HCT116 (cell line): ENCODE results near the gene MAP4K2. TPM values are rescaled to one million over a fixed set of nuclear protein-coding genes. Genes with fewer than 3 reads are reported as not detected.

ENCODE experiments used
- ATAC-seq: fragments of 200-7000 bp; cut with Tn5 transposase; 2 replicates; pipeline ENCODE4 v1.9.1; 2020; ENCODE audit warnings: mild to moderate bottlenecking, moderate library complexity
- BruUV-seq: library from RNA; stranded (reverse); fragments of 400-500 nt; replicated peaks from 2 replicates; lab custom pipeline; 2021; lab: Mats Ljungman, UMichigan
- CTCF ChIA-PET: fragments of 300-600 bp; sonication (Branson Sonifier 250); formaldehyde crosslinking; loops from one replicate; lab custom pipeline; 2021; ENCODE audit warnings: antibody characterized with exemption; lab: Charles Lee
- POLR2A ChIA-PET: fragments of 300-600, 350-600 bp; sonication (Branson Sonifier 250); formaldehyde crosslinking; loops from one replicate; lab custom pipeline; 2021; ENCODE audit warnings: antibody characterized with exemption; lab: Charles Lee
- RAD21 ChIA-PET, 2 experiments: fragments of 300-600 bp; sonication (Branson Sonifier 250); formaldehyde crosslinking; loops; one replicate each; lab custom pipeline; 2023; ENCODE audit warnings: low total read pairs in 2 of 2; ENCODE audit not compliant: uncharacterized antibody in 2 of 2, unreplicated experiment in 2 of 2, low non-redundant PET in 1 of 2; lab: Charles Lee
- DNase-seq: peaks from one replicate; pipeline ENCODE4 v3.0.0-alpha.2; 2010; ENCODE audit warnings: low read depth, low spot score
- H2AFZ ChIP-seq: fragments of 200-600 bp; shearing (Covaris generic), sonication (generic); 2 replicates; pipeline ENCODE4 v1.6.1; 2017; ENCODE audit warnings: low read depth, mixed run types, mixed read lengths, antibody characterized with exemption, low read length; ENCODE audit not compliant: poor library complexity, severe bottlenecking
- H3K27ac ChIP-seq: 2 replicates; pipeline ENCODE4 v1.5.1; 2012; ENCODE audit warnings: low read depth, low read length
- H3K27me3 ChIP-seq: fragments of 200-600 bp; sonication (generic); 2 replicates; pipeline ENCODE4 v1.6.1; 2016; ENCODE audit warnings: mixed run types, low read length, mixed read lengths; ENCODE audit not compliant: insufficient read depth
- H3K36me3 ChIP-seq, 2 experiments: fragments of 200-500 bp in 1 of 2; fragments of 200-600 bp in 1 of 2; sonication (Bioruptor generic) in 1 of 2; sonication (generic) in 1 of 2; 2 replicates each; pipeline versions ENCODE4 v1.5.1 to v1.6.1; 2014 to 2016; ENCODE audit warnings: low read length in 2 of 2, inconsistent platforms in 1 of 2, mixed read lengths in 1 of 2, mixed run types in 1 of 2; ENCODE audit not compliant: insufficient read depth in 2 of 2, control insufficient read depth in 1 of 2
- H3K4me1 ChIP-seq, 2 experiments: fragments of 200-600 bp in 1 of 2; sonication (generic) in 1 of 2; 2 replicates each; pipeline versions ENCODE4 v1.5.1 to v1.6.1; 2012 to 2017; ENCODE audit warnings: low read length in 2 of 2, inconsistent platforms in 1 of 2, mild to moderate bottlenecking in 1 of 2, mixed read lengths in 1 of 2, mixed run types in 1 of 2, moderate library complexity in 1 of 2; ENCODE audit not compliant: insufficient read depth in 2 of 2, control insufficient read depth in 1 of 2
- H3K4me2 ChIP-seq: fragments of 200-600 bp; sonication (generic); 2 replicates; pipeline ENCODE4 v1.6.1; 2017; ENCODE audit warnings: mixed run types, low read length, mixed read lengths
- H3K4me3 ChIP-seq, 2 experiments: fragments of 200-600 bp in 1 of 2; sonication (generic) in 1 of 2; replicated peaks in 1 of 2; 2 replicates each; pipeline ENCODE4 v1.5.1; 2011 to 2016; ENCODE audit warnings: low read length in 2 of 2, control low read depth in 1 of 2, low read depth in 1 of 2, mild to moderate bottlenecking in 1 of 2, mixed read lengths in 1 of 2, mixed run types in 1 of 2
- H3K79me2 ChIP-seq: fragments of 200-600 bp; sonication (generic); 2 replicates; pipeline ENCODE4 v1.6.1; 2017; ENCODE audit warnings: mild to moderate bottlenecking, mixed run types, low read length, moderate library complexity, mixed read lengths; ENCODE audit not compliant: insufficient read depth
- H3K9ac ChIP-seq: fragments of 200-600 bp; sonication (generic); 2 replicates; pipeline ENCODE4 v1.6.1; 2016; ENCODE audit warnings: low read length, mixed read lengths
- H3K9me2 ChIP-seq: fragments of 200-600 bp; sonication (generic), shearing (Covaris generic); 2 replicates; pipeline ENCODE4 v1.6.1; 2017; ENCODE audit warnings: mixed run types, mild to moderate bottlenecking, moderate library complexity; ENCODE audit not compliant: insufficient read depth
- H3K9me3 ChIP-seq, 2 experiments: fragments of 200-500 bp in 1 of 2; fragments of 200-600 bp in 1 of 2; sonication (Bioruptor generic) in 1 of 2; sonication (generic) in 1 of 2; 2 replicates each; pipeline ENCODE4 v1.6.1; 2014 to 2017; ENCODE audit warnings: low read length in 2 of 2, mixed read lengths in 2 of 2, inconsistent platforms in 1 of 2, low read depth in 1 of 2, mild to moderate bottlenecking in 1 of 2, mixed run types in 1 of 2, moderate library complexity in 1 of 2; ENCODE audit not compliant: control insufficient read depth in 1 of 2, insufficient read depth in 1 of 2
- H4K20me1 ChIP-seq: fragments of 200-600 bp; sonication (generic), shearing (Covaris generic); 2 replicates; pipeline ENCODE4 v1.6.1; 2017; ENCODE audit warnings: mixed run types, mild to moderate bottlenecking, moderate library complexity; ENCODE audit not compliant: insufficient read depth
- CBX3 ChIP-seq: IDR thresholded peaks from 2 replicates; pipeline ENCODE4 v1.6.1; 2012; ENCODE audit warnings: low read depth
- CEBPB ChIP-seq: IDR thresholded peaks from 2 replicates; pipeline ENCODE4 v1.6.1; 2012; ENCODE audit warnings: low read depth
- CTCF ChIP-seq, 3 experiments: fragments of 200-600 bp in 1 of 3; sonication (generic) in 1 of 3; IDR thresholded peaks in 2 of 3; conservative IDR thresholded peaks in 1 of 3; 2 replicates each; pipeline ENCODE4 v1.5.1; 2012 to 2017; ENCODE audit warnings: low read depth in 2 of 3, low read length in 2 of 3, antibody characterized with exemption in 1 of 3, borderline replicate concordance in 1 of 3, control low read depth in 1 of 3, mild to moderate bottlenecking in 1 of 3, mixed read lengths in 1 of 3, mixed run types in 1 of 3, moderate library complexity in 1 of 3; ENCODE audit not compliant: insufficient read depth in 1 of 3
- EGR1 ChIP-seq: IDR thresholded peaks from 2 replicates; pipeline ENCODE4 v1.6.1; 2012; ENCODE audit warnings: low read depth
- ELF1 ChIP-seq: IDR thresholded peaks from 2 replicates; pipeline ENCODE4 v1.6.1; 2012; ENCODE audit warnings: low read depth, borderline replicate concordance
- FOSL1 ChIP-seq: IDR thresholded peaks from 2 replicates; pipeline ENCODE4 v1.6.1; 2012; ENCODE audit warnings: low read depth
- JUND ChIP-seq: IDR thresholded peaks from 2 replicates; pipeline ENCODE4 v1.6.1; 2012
- POLR2A ChIP-seq: IDR thresholded peaks from 2 replicates; pipeline ENCODE4 v1.7.0; 2011; ENCODE audit warnings: borderline replicate concordance; ENCODE audit not compliant: insufficient read depth, insufficient read length; ENCODE audit errors: extremely low read depth
- POLR2AphosphoS5 ChIP-seq: IDR thresholded peaks from 2 replicates; pipeline ENCODE4 v1.6.1; 2011; ENCODE audit warnings: mild to moderate bottlenecking, low read depth, low read length, moderate library complexity
- RAD21 ChIP-seq: IDR thresholded peaks from 2 replicates; pipeline ENCODE4 v1.6.1; 2012; ENCODE audit warnings: low read depth, mild to moderate bottlenecking
- SRF ChIP-seq: IDR thresholded peaks from 2 replicates; pipeline ENCODE4 v1.6.1; 2012; ENCODE audit warnings: low read depth
- TCF7L2 ChIP-seq: IDR thresholded peaks from 2 replicates; pipeline ENCODE4 v1.7.0; 2011; ENCODE audit warnings: borderline replicate concordance, inconsistent platforms; ENCODE audit not compliant: insufficient read depth, insufficient read length; ENCODE audit errors: extremely low read depth
- YY1 ChIP-seq: IDR thresholded peaks from 2 replicates; pipeline ENCODE4 v1.6.1; 2011; ENCODE audit warnings: low read length, low read depth, moderate library complexity, mild to moderate bottlenecking; ENCODE audit not compliant: insufficient replicate concordance; ENCODE audit errors: extremely low read depth
- intact Hi-C: fragments of 100-400 bp; cut with micrococcal nuclease; formaldehyde crosslinking; loops from 2 replicates; pipeline ENCODE4 v1.10.0; 2022
- total RNA-seq: library from RNA; stranded (reverse); gene quantifications from one replicate; pipeline ENCODE4 v1.2.1, GENCODE V29; 2021; ENCODE audit not compliant: unreplicated experiment
- TF ChIP-seq, protein P1 (sequence below): IDR thresholded peaks from 2 replicates; pipeline ENCODE4 v1.6.1; 2012

Gene MAP4K2
- total RNA-seq, 1 experiment from 2014 or later: 44.2 TPM

DNA sequence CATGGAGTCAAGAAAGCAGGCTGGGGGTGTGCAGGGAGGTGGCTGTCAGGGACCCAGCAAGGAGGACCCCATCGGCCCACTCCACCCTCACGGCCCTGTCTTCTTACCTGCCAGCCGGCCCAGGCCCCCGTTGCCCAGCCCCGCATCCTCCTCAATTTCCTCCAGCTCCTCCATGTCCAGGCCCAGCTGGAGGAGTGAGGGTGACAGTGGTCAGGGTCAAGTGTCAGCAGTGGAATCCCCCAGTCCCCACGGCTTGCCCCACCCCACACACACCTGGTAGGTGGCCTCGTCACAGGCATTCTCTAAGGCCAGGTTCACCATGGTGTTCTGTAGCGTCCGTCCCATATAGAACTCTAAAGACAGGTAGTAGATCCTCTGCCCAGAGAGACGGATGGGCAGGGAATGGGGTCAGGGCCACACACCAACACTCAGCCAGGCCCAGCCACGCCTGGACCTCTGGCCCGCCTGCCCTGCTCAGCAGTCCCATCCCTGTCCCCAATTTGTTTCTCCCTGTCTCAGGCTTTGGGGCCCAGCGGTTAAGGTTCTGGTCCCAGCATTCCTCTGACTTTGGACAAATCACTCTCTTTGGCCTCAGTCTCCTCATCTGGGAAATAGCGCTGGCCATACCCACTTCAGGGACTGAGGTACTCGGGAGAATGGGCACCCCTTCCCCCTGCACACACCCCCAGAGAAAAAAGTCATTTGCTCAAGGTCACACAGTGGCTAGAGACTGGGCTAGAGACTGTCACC is 44.5 kb downstream of the MAP4K2 start:
- ATAC-seq (no peak), DNase-seq (no peak)
- ChIA-PET POLR2A (no interaction called here), RAD21 (no interaction called here), CTCF (no interaction called here)
- BruUV-seq: no TSS peak
- Histone ChIP-seq H3K4me2 (no peak overlapping the region), H3K27ac (no peak overlapping the region), H3K9me2 (no peaks in the 10 kb centered on the region), H3K9ac (no peak overlapping the region), H4K20me1 (no peaks in the 10 kb centered on the region), H3K4me3 (no peak overlapping the region), H3K9me3 (no peaks in the 10 kb centered on the region), H3K79me2 (no peaks in the 10 kb centered on the region), H2AFZ (no peak overlapping the region), H3K36me3 (peaks cover 5 to 10% of the 10 kb centered on the region in 2 experiments; a peak in 3 of 4 replicates), H3K27me3 (no peaks in the 10 kb centered on the region), H3K4me1 (peaks cover 0 to 11% of the 10 kb centered on the region in 2 experiments; a peak in 1 of 4 replicates)
- TF ChIP-seq SRF: no peak
- intact Hi-C loops: no loop called here

- CTCF ChIA-PET: no interaction called here
- ATAC-seq: no peak
- peaks cover 0 to 3% of the 10 kb centered on the region in 2 experiments; a peak in 1 of 4 replicates for H3K36me3 ChIP-seq
- no peaks in the 10 kb centered on the region for H3K9me3 ChIP-seq
- DNase-seq: no peak
- RAD21 ChIA-PET: no interaction called here
- no peak overlapping the region for H3K4me3 ChIP-seq
- H3K27ac ChIP-seq: no peak overlapping the region
- POLR2A ChIA-PET: no interaction called here
- no peaks in the 10 kb centered on the region for H3K79me2 ChIP-seq
- no peaks in the 10 kb centered on the region for H4K20me1 ChIP-seq
- no peak overlapping the region for H2AFZ ChIP-seq
- no peak overlapping the region for H3K9ac ChIP-seq
- no peak for TF ChIP-seq EGR1
- TF ChIP-seq CEBPB: no peak
- no peak for TF ChIP-seq TCF7L2
- TF ChIP-seq, protein P1, sequence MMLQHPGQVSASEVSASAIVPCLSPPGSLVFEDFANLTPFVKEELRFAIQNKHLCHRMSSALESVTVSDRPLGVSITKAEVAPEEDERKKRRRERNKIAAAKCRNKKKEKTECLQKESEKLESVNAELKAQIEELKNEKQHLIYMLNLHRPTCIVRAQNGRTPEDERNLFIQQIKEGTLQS: no peak
- TF ChIP-seq CTCF (IDR thresholded peaks at IDR 0.05 in 2 of 3, conservative IDR thresholded peaks at IDR 0.05 in 1 of 3; ENCODE audit: borderline replicate concordance in 1 of 3, insufficient read depth in 1 of 3, low read depth in 2 of 3, low read length in 2 of 3): no peak
- no peak for TF ChIP-seq CBX3
- TF ChIP-seq ELF1: no peak
- no peak for TF ChIP-seq JUND
- TF ChIP-seq POLR2A: no peak
- TF ChIP-seq YY1: no peak
- TF ChIP-seq POLR2AphosphoS5: no peak
- no peak for TF ChIP-seq SRF
- TF ChIP-seq RAD21: no peak
- TF ChIP-seq FOSL1: no peak
- intact Hi-C loops: no loop called here
- H3K4me1 ChIP-seq: peaks cover 0 to 11% of the 10 kb centered on the region in 2 experiments; a peak in 1 of 4 replicates
- H3K27me3 ChIP-seq: no peaks in the 10 kb centered on the region
- H3K4me2 ChIP-seq: no peak overlapping the region
- no peaks in the 10 kb centered on the region for H3K9me2 ChIP-seq
- no TSS peak for BruUV-seq
These were observed 45.3 kb downstream of the MAP4K2 start for GRCh38 chr11:64757549-64758329.
